Progenitor cell of endocrine pancreas (in vitro differentiated cells): ENCODE measurements around the gene SHLD1. TPM values are rescaled to one million over a fixed set of nuclear protein-coding genes. Genes with fewer than 3 reads are reported as not detected.
"Not testable (repeated sequence)": the region's sequence is repeated elsewhere in the genome, so short reads cannot be mapped to it uniquely, and the experiment has no call there.

Experiments
- DNase-seq: peaks from one replicate; pipeline ENCODE4 v3.0.0; 2021; ENCODE audit warnings: low spot score; ENCODE audit not compliant: unreplicated experiment
- H3K27ac Mint-ChIP-seq: 2 replicates; pipeline ENCODE4 v1.8.0; 2021; ENCODE audit warnings: mild to moderate bottlenecking, moderate library complexity, mixed read lengths
- H3K27me3 Mint-ChIP-seq: 2 replicates; pipeline ENCODE4 v1.8.0; 2021; ENCODE audit warnings: mixed read lengths
- H3K36me3 Mint-ChIP-seq: 2 replicates; pipeline ENCODE4 v1.8.0; 2022; ENCODE audit warnings: mixed read lengths; ENCODE audit not compliant: insufficient read depth
- H3K4me1 Mint-ChIP-seq: 2 replicates; pipeline ENCODE4 v1.8.0; 2021; ENCODE audit warnings: low read depth, mixed read lengths
- H3K4me3 Mint-ChIP-seq: 2 replicates; pipeline ENCODE4 v1.8.0; 2021; ENCODE audit warnings: low read depth, mild to moderate bottlenecking, moderate library complexity, mixed read lengths
- H3K9me3 Mint-ChIP-seq: 2 replicates; pipeline ENCODE4 v1.8.0; 2021; ENCODE audit warnings: low read depth, mixed read lengths
- total RNA-seq: library from RNA; stranded (reverse); gene quantifications from 2 replicates; pipeline ENCODE4 v1.2.1, GENCODE V29; 2021
- TF ChIP-seq, protein P1 (sequence below): fragments of 200-600 bp; sonication (generic); IDR thresholded peaks from one replicate; pipeline ENCODE4 v1.5.0; 2021; ENCODE audit warnings: antibody characterized with exemption, mild to moderate bottlenecking; ENCODE audit not compliant: unreplicated experiment

Gene SHLD1
- total RNA-seq, 1 donor from 2014 or later = 8.5 TPM

DNA sequence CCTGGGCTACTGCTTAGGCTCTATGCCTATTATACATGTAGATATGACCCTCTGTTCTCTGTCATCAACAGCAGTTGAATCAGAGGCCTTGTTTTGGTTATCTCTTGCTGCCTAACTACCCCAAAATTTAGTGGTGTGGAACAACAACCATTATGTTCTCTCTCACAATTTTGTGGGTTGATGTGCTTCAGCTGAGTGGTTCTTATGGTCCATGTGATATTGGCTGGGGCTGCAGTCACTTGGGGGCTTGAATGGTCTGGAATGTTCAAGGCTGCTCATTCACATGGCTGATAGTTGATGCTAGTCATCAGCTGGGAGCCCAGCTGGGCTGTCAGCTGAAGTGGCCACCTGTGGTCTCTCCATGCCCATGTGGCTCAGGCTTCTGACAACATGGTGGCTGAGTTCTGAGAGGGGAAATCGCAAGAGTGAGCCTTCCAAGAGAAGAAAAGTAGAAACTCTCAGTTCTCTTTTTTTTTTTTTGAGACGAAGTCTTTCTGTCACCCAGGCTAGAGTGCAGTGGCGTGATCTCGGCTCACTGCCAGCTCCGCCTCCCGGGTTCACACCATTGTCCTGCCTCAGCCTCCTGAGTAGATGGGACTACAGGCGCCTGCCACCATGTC, 47.8 kb downstream of the SHLD1 start:
- H3K27me3 Mint-ChIP-seq = no peaks in the 10 kb centered on the region
- no peaks in the 10 kb centered on the region for H3K4me1 Mint-ChIP-seq
- no peak overlapping the region for H3K27ac Mint-ChIP-seq
- peaks cover 2% of the 10 kb centered on the region for H3K36me3 Mint-ChIP-seq
- DNase-seq = no peak
- H3K9me3 Mint-ChIP-seq = no peaks in the 10 kb centered on the region
- no peak overlapping the region for H3K4me3 Mint-ChIP-seq
- TF ChIP-seq, protein P1, sequence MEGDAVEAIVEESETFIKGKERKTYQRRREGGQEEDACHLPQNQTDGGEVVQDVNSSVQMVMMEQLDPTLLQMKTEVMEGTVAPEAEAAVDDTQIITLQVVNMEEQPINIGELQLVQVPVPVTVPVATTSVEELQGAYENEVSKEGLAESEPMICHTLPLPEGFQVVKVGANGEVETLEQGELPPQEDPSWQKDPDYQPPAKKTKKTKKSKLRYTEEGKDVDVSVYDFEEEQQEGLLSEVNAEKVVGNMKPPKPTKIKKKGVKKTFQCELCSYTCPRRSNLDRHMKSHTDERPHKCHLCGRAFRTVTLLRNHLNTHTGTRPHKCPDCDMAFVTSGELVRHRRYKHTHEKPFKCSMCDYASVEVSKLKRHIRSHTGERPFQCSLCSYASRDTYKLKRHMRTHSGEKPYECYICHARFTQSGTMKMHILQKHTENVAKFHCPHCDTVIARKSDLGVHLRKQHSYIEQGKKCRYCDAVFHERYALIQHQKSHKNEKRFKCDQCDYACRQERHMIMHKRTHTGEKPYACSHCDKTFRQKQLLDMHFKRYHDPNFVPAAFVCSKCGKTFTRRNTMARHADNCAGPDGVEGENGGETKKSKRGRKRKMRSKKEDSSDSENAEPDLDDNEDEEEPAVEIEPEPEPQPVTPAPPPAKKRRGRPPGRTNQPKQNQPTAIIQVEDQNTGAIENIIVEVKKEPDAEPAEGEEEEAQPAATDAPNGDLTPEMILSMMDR = no peak

- H3K27ac Mint-ChIP-seq, H3K27me3 Mint-ChIP-seq, H3K9me3 Mint-ChIP-seq, H3K36me3 Mint-ChIP-seq, DNase-seq, H3K4me3 Mint-ChIP-seq, H3K4me1 Mint-ChIP-seq: not testable (repeated sequence)
Measured at GRCh38 chr20:5803754-5804303, 53.6 kb downstream of the SHLD1 start.

DNA sequence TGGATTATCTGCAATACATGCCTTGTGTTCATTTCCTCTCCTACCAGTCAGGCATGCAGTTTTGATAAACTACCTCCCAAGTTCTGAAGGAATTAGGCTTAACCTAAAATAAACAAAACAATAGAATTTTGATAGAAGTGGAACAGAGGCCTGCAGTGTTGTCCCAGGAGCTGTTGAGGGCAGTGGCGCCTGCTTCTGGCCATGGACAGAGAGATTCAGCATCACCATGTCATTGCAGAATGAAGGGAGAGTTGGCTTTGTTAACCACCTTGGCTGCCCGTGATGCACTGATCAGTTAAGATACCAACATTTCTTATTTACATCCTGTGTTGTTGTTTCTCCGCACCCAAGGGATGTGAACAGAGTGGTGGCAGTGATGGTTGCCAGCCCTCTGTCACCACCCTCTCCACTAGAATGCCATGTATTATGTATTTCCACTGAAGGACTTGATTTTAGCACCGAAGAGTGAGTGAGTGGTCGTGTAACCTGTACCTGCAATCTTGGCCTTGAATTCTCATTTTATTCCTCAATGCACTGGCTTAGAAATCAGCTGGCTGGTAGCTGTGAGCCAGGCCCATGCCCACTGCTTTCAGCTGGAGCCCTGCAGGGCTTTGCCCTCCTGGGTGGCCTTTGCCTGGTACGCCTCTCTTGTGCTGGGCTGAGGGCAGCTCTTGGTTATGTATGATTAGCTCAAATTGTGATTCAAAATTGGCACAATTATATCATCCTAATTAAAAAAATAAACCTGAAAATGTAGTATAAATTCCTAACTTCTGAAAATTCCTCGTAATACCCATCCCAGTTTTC, 56.5 kb downstream of the SHLD1 start:
- Mint-ChIP-seq H3K9me3 (no peaks in the 10 kb centered on the region), H3K27ac (no peak overlapping the region), H3K36me3 (no peaks in the 10 kb centered on the region), H3K4me3 (no peak overlapping the region), H3K27me3 (no peaks in the 10 kb centered on the region), H3K4me1 (peaks cover 8% of the 10 kb centered on the region)
- no peak for DNase-seq
- TF ChIP-seq, protein P1 = no peak

DNA sequence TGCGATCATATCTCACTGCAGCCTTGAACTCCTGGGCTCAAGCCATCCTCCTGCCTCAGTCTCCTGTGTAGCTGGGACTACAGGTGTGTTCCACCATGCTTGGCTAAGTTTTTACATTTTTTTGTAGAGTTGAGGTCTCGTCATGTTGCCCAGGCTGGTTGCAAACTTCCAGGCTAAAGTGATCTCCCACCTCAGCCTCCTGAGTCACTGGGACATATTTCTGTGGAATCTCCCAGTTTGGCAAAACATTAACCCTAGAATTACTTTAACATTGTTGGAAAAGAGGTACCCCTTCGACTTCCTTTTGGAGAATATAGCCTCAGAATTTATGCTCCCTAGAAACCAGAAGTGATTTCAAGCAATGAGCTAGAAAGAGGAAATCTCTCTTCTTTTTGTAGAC, 57.2 kb downstream of the SHLD1 start:
- Mint-ChIP-seq H3K4me1 (peaks cover 8% of the 10 kb centered on the region), H3K27ac (no peak overlapping the region), H3K27me3 (no peaks in the 10 kb centered on the region), H3K9me3 (no peaks in the 10 kb centered on the region), H3K36me3 (no peaks in the 10 kb centered on the region), H3K4me3 (no peak overlapping the region)
- TF ChIP-seq, protein P1 = no peak
- DNase-seq = no peak

DNA sequence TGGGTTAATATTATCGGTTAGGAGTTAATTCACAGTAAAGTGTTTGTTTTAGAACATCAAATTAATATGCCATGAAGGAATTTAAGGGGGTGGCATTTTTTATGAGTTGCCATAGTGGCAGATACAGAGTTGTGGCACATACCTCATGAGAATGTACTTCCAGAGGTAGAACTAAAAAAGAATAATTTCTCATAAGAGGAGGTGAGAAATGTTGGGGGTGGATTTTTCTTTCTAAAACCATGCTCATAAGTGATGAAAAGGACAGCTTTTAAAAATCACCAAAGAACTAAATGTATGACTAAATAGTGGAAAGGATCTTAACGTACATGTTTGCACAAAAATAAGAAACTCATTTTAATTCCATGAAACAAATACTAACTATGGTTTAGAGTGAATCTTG, 58.7 kb downstream of the SHLD1 start:
- Mint-ChIP-seq H3K4me1 (peaks cover 8% of the 10 kb centered on the region), H3K27me3 (no peaks in the 10 kb centered on the region), H3K36me3 (no peaks in the 10 kb centered on the region), H3K4me3 (no peak overlapping the region), H3K9me3 (no peaks in the 10 kb centered on the region), H3K27ac (no peak overlapping the region)
- DNase-seq = no peak
- TF ChIP-seq, protein P1 = no peak
